MCF 10A (cell line): Measurements from ENCODE around the gene IL26. TPM values are rescaled to one million over a fixed set of nuclear protein-coding genes. Genes with fewer than 3 reads are reported as not detected.

ENCODE experiments used
- BruUV-seq: library from RNA; stranded (reverse); fragments of 400-500 nt; replicated peaks from 2 replicates; lab custom pipeline; 2021; lab: Mats Ljungman, UMichigan
- CTCF ChIA-PET: fragments of 300-600 bp; sonication (Branson Sonifier 250); formaldehyde crosslinking; extraction: SDS; loops from one replicate; lab custom pipeline; 2021; ENCODE audit warnings: antibody characterized with exemption, inconsistent platforms; lab: Yijun Ruan, JAX
- POLR2A ChIA-PET: fragments of 300-600, 350-650 bp; sonication (Branson Sonifier 250); formaldehyde crosslinking; extraction: SDS; loops from one replicate; lab custom pipeline; 2020; ENCODE audit warnings: antibody characterized with exemption, inconsistent platforms; lab: Yijun Ruan, JAX
- DNase-seq: peaks from one replicate; pipeline ENCODE4 v3.0.0-alpha.2; 2018; ENCODE audit not compliant: unreplicated experiment
- H3K27ac Mint-ChIP-seq: one replicate; pipeline ENCODE4 v1.8.0; 2022; ENCODE audit warnings: mild to moderate bottlenecking, low read depth, mixed read lengths; ENCODE audit not compliant: unreplicated experiment
- H3K27me3 Mint-ChIP-seq: one replicate; pipeline ENCODE4 v1.8.0; 2022; ENCODE audit warnings: mixed read lengths; ENCODE audit not compliant: insufficient read depth, unreplicated experiment
- H3K36me3 Mint-ChIP-seq: one replicate; pipeline ENCODE4 v1.8.0; 2022; ENCODE audit warnings: mild to moderate bottlenecking, moderate library complexity, mixed read lengths; ENCODE audit not compliant: insufficient read depth, unreplicated experiment
- H3K4me1 Mint-ChIP-seq: one replicate; pipeline ENCODE4 v1.8.0; 2022; ENCODE audit warnings: mixed read lengths; ENCODE audit not compliant: insufficient read depth, unreplicated experiment
- H3K4me3 Mint-ChIP-seq: one replicate; pipeline ENCODE4 v1.8.0; 2022; ENCODE audit warnings: mild to moderate bottlenecking, moderate library complexity, mixed read lengths; ENCODE audit not compliant: unreplicated experiment
- H3K9me3 Mint-ChIP-seq: one replicate; pipeline ENCODE4 v1.8.0; 2022; ENCODE audit warnings: mixed read lengths; ENCODE audit not compliant: unreplicated experiment
- CTCF ChIP-seq: fragments of 200-600 bp; IDR thresholded peaks from one replicate; pipeline ENCODE4 v1.8.0; 2022; ENCODE audit warnings: antibody characterized with exemption, mild to moderate bottlenecking; ENCODE audit not compliant: unreplicated experiment
- intact Hi-C: fragments of 100-400 bp; cut with micrococcal nuclease; formaldehyde crosslinking; loops from 2 replicates; pipeline ENCODE4 v1.14.1; 2022
- total RNA-seq: library from RNA; stranded (reverse); gene quantifications from 2 replicates; pipeline ENCODE4 v1.2.3, GENCODE V29; 2022

Gene IL26
- total RNA-seq, 1 experiment from 2014 or later, result not detected

GRCh38 chr12:68234140-68234539 lies 8.5 kb upstream of the IL26 start:
- no peaks in the 10 kb centered on the region for H3K36me3 Mint-ChIP-seq
- intact Hi-C loops, result no loop called here
- H3K4me3 Mint-ChIP-seq, result no peak overlapping the region
- peaks cover 12% of the 10 kb centered on the region for H3K4me1 Mint-ChIP-seq
- POLR2A ChIA-PET, result interaction anchor here (1.3 kb wide), 1 partner anchor 11 kb away, joined by 3 read pairs; no protein-coding TSS in a partner anchor
- H3K27me3 Mint-ChIP-seq, result no peaks in the 10 kb centered on the region
- no peaks in the 10 kb centered on the region for H3K9me3 Mint-ChIP-seq
- TF ChIP-seq CTCF, result no peak
- no peak overlapping the region for H3K27ac Mint-ChIP-seq
- CTCF ChIA-PET, result interaction anchor here (2.1 kb wide), 1 partner anchor 11 kb away, joined by 9 read pairs; no protein-coding TSS in a partner anchor
- no peak for DNase-seq
- BruUV-seq, result no TSS peak

GRCh38 chr12:68233498-68233897 lies 7.9 kb upstream of the IL26 start:
- ChIA-PET CTCF (interaction anchor here (2.1 kb wide), 1 partner anchor 11 kb away, joined by 9 read pairs; no protein-coding TSS in a partner anchor), POLR2A (interaction anchor here (1.3 kb wide), 1 partner anchor 11 kb away, joined by 3 read pairs; no protein-coding TSS in a partner anchor)
- no peaks in the 10 kb centered on the region for H3K27me3 Mint-ChIP-seq
- H3K9me3 Mint-ChIP-seq, result no peaks in the 10 kb centered on the region
- no TSS peak for BruUV-seq
- H3K36me3 Mint-ChIP-seq, result no peaks in the 10 kb centered on the region
- no peak for DNase-seq
- TF ChIP-seq CTCF, result no peak
- intact Hi-C loops, result no loop called here
- H3K4me3 Mint-ChIP-seq, result no peak overlapping the region
- H3K27ac Mint-ChIP-seq, result no peak overlapping the region
- H3K4me1 Mint-ChIP-seq, result peaks cover 12% of the 10 kb centered on the region

- H3K27me3 Mint-ChIP-seq, result no peaks in the 10 kb centered on the region
- H3K36me3 Mint-ChIP-seq, result no peaks in the 10 kb centered on the region
- ChIA-PET POLR2A (interaction anchor here (0.6 to 1.1 kb wide), 4 partner anchors 100 to 515 kb away, joined by 3 read pairs; partner anchors contain the start of gene MDM1), CTCF (interaction anchor here (0.5 to 2.5 kb wide), 7 partner anchors 9 to 556 kb away, joined by 3 to 24 read pairs (median 7); no protein-coding TSS in a partner anchor)
- no peak overlapping the region for H3K4me3 Mint-ChIP-seq
- TF ChIP-seq CTCF, result no peak
- no peak for DNase-seq
- H3K4me1 Mint-ChIP-seq, result peaks cover 8% of the 10 kb centered on the region
- no peak overlapping the region for H3K27ac Mint-ChIP-seq
- no TSS peak for BruUV-seq
- intact Hi-C loops, result no loop called here
- no peaks in the 10 kb centered on the region for H3K9me3 Mint-ChIP-seq
These were observed 6.1 kb upstream of the IL26 start for GRCh38 chr12:68231691-68232090.

- BruUV-seq, result no TSS peak
- no peaks in the 10 kb centered on the region for H3K9me3 Mint-ChIP-seq
- H3K4me1 Mint-ChIP-seq, result peaks cover 5% of the 10 kb centered on the region
- H3K4me3 Mint-ChIP-seq, result no peak overlapping the region
- H3K36me3 Mint-ChIP-seq, result no peaks in the 10 kb centered on the region
- H3K27me3 Mint-ChIP-seq, result no peaks in the 10 kb centered on the region
- POLR2A ChIA-PET, result interaction anchor here (0.6 to 1.1 kb wide), 4 partner anchors 101 to 514 kb away, joined by 3 read pairs; partner anchors contain the start of gene MDM1
- intact Hi-C loops, result no loop called here
- no peak for TF ChIP-seq CTCF
- no peak overlapping the region for H3K27ac Mint-ChIP-seq
- CTCF ChIA-PET, result interaction anchor here (0.5 to 2.5 kb wide), 6 partner anchors 8 to 556 kb away, joined by 3 to 24 read pairs (median 7); no protein-coding TSS in a partner anchor
- DNase-seq, result no peak
These were observed 5.6 kb upstream of the IL26 start for GRCh38 chr12:68231229-68231628.
